ES-I3 (cell line): Measurements from ENCODE around the gene SRXN1.
"Not testable (repeated sequence)": the region's sequence is repeated elsewhere in the genome, so short reads cannot be mapped to it uniquely, and the experiment has no call there.

Experiments
- H3K36me3 ChIP-seq: 2 replicates; pipeline ENCODE4 v1.6.1; 2013; ENCODE audit warnings: mild to moderate bottlenecking, low read length, control low read depth, moderate library complexity; ENCODE audit not compliant: insufficient read depth
- H3K4me1 ChIP-seq: 2 replicates; pipeline ENCODE4 v1.6.1; 2013; ENCODE audit warnings: mild to moderate bottlenecking, control low read depth, low read length; ENCODE audit not compliant: insufficient read depth
- H3K9ac ChIP-seq: 2 replicates; pipeline ENCODE4 v1.6.1; 2013; ENCODE audit warnings: low read depth, mild to moderate bottlenecking, low read length, moderate library complexity
- H3K9me3 ChIP-seq: 2 replicates; pipeline ENCODE4 v1.6.1; 2013; ENCODE audit warnings: mild to moderate bottlenecking, low read length, moderate library complexity; ENCODE audit not compliant: control insufficient read depth, insufficient read depth

Gene SRXN1

GRCh38 chr20:653590-654416 is 803 bp upstream of the SRXN1 start:
- peaks cover 30% of the 10 kb centered on the region for H3K4me1 ChIP-seq
- H3K9me3 ChIP-seq: no peaks in the 10 kb centered on the region
- H3K36me3 ChIP-seq: peaks cover 5% of the 10 kb centered on the region; the same call in 1 of the 2 replicates
- peak overlapping the region; percentile 59 for H3K9ac ChIP-seq

DNA sequence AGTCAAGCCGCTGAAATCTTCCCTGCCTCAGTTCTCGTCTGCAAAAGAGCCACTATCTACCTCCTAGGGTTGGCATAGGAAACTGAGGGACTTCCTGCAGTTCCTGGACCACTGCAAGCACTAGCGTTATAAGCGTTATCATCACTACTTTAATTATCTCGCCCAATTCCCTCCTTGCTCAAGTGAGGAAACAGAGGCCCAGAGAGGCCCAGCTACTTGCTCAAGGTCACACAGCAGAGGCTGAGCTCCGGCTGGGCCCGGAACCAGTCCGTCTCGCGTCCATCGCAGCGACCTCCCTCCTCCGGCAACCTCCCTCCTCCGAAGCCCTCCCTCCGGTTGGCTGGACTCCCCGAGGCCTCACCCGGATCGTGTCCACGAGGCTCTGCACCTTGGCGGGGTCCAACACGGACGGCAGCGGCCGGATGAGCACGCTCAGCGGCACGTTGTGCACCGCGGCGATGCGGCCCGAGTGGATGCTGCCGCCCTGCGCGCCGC is 338 bp downstream of the SRXN1 start:
- no peaks in the 10 kb centered on the region for H3K9me3 ChIP-seq
- H3K4me1 ChIP-seq: peaks cover 21% of the 10 kb centered on the region
- H3K36me3 ChIP-seq: peaks cover 14% of the 10 kb centered on the region
- H3K9ac ChIP-seq: peak overlapping the region; percentile 51

GRCh38 chr20:651713-652614 is 1.0 kb downstream of the SRXN1 start:
- H3K9ac ChIP-seq: peak overlapping the region; percentile 51
- H3K4me1 ChIP-seq: peaks cover 14% of the 10 kb centered on the region
- H3K36me3 ChIP-seq: peaks cover 20% of the 10 kb centered on the region
- no peaks in the 10 kb centered on the region for H3K9me3 ChIP-seq

DNA sequence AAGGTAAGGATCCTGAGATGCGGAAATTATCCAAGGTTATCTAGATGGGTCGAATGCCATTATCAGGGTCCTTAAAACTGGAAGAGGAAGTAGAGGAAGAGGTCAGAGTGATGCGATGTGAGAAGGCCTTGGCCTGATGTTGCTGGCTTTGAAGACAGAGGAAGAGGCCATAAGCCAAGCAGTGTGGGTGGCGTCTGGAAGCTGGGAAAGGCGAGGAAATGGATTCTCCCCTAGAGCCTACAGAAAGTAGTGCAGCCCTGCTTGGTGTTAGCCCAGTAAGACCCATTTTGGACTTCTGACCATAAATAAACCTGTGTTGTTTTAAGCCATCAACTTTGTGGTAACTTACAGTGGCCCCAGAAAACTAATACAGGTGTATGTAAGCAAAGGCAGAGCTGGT is 2.0 kb downstream of the SRXN1 start:
- Histone ChIP-seq H3K36me3 (peaks cover 20% of the 10 kb centered on the region), H3K9ac (no peak overlapping the region), H3K4me1 (peaks cover 9% of the 10 kb centered on the region; the same call in 1 of the 2 replicates), H3K9me3 (no peaks in the 10 kb centered on the region)

GRCh38 chr20:650281-650680 is 2.7 kb downstream of the SRXN1 start:
- Histone ChIP-seq H3K9me3 (no peaks in the 10 kb centered on the region), H3K4me1 (peaks cover 9% of the 10 kb centered on the region; the same call in 1 of the 2 replicates), H3K36me3 (peaks cover 20% of the 10 kb centered on the region), H3K9ac (no peak overlapping the region)

DNA sequence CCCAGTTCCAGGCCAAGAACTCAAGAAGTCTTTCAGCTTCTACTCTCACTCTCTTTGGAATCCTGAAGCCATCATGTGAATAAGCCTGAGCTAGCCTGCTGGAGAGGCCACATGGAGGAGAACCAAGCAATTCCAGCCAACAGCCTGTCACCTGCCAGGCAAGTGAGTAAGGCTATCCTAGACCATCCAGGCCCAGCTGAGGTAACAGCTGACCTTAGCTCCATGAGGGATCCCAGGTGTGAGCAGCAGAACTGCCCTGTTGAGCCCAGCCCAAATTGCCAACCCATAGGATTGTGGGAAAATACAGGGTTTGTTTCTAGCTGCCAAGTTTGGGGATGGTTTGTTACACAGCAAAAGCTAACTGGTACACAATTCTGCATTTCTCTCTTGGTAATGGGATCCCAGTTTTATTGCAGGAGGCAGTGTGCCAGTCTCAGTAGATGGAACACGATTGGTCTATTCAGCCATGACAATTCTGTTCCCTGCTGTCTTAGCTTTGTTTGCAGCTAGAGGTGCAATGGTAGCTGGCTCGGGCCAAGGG is 5.5 kb downstream of the SRXN1 start:
- peaks cover 20% of the 10 kb centered on the region for H3K36me3 ChIP-seq
- no peak overlapping the region for H3K9ac ChIP-seq
- H3K9me3 ChIP-seq: no peaks in the 10 kb centered on the region
- H3K4me1 ChIP-seq: peaks cover 3% of the 10 kb centered on the region; the same call in 1 of the 2 replicates

DNA sequence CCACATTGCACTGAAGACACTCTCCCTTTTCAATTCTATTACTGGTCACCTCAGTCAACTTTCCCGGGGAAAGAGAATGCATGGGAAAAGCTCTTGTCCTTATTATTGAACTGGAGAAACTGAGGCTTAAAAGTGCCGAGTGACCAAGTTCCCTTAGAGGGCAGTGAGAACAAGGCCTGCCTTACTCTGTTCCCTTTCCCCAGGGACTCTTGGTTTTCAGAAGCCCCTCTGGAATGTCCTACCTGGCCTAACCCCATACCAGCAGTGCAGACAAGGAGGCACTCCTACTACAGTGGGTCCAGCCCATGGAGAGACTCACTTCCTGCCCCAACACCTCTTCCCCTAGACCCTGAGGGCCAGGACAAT is 6.1 kb downstream of the SRXN1 start:
- Histone ChIP-seq H3K9ac (no peak overlapping the region), H3K4me1 (peaks cover 2% of the 10 kb centered on the region; the same call in 1 of the 2 replicates), H3K36me3 (peaks cover 20% of the 10 kb centered on the region), H3K9me3 (no peaks in the 10 kb centered on the region)

GRCh38 chr20:646107-646867 is 6.7 kb downstream of the SRXN1 start:
- Histone ChIP-seq H3K36me3 (peaks cover 20% of the 10 kb centered on the region), H3K9ac (no peak overlapping the region), H3K9me3 (no peaks in the 10 kb centered on the region), H3K4me1 (no peaks in the 10 kb centered on the region; the same call in 1 of the 2 replicates)

- H3K4me1 ChIP-seq: no peaks in the 10 kb centered on the region; the same call in 1 of the 2 replicates
- H3K9me3 ChIP-seq: no peaks in the 10 kb centered on the region
- H3K36me3 ChIP-seq: peaks cover 15% of the 10 kb centered on the region
- no peak overlapping the region for H3K9ac ChIP-seq
Observed at GRCh38 chr20:645318-646106, 7.5 kb downstream of the SRXN1 start.

DNA sequence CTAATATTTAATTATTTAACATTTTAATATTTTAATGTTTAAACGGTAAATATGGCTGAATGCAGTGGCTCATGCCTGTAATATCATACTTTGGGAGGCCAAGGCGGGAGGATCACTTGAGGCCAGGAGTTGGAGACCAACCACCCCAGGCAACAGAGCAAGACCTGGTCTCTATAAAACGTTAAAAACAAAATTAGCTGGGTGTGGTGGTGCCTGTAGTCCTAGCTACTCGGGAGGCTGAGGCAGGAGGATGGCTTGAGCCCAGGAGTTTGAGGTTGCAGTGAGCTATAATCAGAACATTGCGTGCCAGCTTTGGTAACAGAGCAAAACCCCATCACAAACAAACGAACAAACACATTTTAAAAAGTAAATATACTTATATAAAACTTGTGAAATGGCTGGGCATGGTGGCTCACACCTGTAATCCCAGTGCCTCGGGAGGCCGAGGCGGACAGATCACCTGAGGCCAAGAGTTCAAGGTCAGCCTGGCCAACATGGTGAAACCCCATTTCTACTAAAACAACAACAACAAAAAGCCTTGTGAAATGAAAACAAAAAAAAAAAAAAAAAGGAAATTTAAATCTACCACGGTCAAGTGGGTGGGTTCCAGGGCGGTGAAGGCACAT is 8.2 kb downstream of the SRXN1 start:
- H3K4me1 ChIP-seq: no peaks in the 10 kb centered on the region; the same call in 1 of the 2 replicates
- H3K9ac ChIP-seq: no peak overlapping the region
- H3K9me3 ChIP-seq: no peaks in the 10 kb centered on the region
- peaks cover 15% of the 10 kb centered on the region for H3K36me3 ChIP-seq

DNA sequence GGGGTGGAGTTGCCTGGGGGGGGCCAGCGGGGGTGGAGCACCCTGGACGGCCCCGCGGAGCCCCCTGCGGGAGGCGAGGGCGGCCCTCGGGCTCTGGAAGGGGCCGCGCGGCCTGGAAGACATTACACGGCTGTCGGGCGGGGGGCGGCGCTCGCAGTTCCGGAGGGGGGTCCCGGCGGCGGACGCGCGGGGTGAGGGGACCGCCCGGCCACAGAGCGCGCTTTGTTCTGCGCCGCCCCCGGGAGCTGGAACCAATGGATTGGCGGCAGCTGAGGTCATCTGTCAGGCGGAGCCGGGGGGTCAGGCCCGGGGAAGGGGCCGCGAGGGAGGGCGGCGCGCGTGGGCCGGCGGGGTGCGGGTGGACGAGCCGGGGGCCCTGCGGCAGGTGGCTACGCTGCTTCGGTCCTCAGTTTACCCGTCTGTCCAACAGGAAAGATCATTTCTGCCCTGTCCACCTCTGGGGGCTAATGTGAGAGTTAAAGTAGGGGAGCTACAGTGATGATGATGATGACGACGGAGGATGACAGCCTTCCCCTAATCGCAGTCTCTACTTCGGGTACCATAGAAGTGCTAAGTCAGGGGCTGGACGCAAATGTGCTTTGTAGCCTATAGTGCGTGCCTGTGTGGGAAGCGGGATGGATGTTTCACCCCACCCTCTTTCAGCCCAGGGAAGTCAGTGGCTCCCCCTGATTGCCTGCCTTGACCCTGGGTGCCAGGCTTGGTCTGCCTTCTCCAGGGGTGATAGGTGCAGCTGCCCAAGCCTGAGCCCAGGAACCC is 10.4 kb downstream of the SRXN1 start:
- Histone ChIP-seq H3K36me3 (peaks cover 5% of the 10 kb centered on the region), H3K9ac (no peak overlapping the region; the same call in 1 of the 2 replicates), H3K9me3 (no peaks in the 10 kb centered on the region), H3K4me1 (no peaks in the 10 kb centered on the region; the same call in 1 of the 2 replicates)

- H3K9ac ChIP-seq, H3K9me3 ChIP-seq, H3K4me1 ChIP-seq, H3K36me3 ChIP-seq: not testable (repeated sequence)
Observed at GRCh38 chr20:642013-642397, 11.0 kb downstream of the SRXN1 start.
